ENCODE data around the gene INPP4A. TPM values are rescaled to one million over a fixed set of nuclear protein-coding genes. Genes with fewer than 3 reads are reported as not detected.
"Not testable (repeated sequence)": the region's sequence is repeated elsewhere in the genome, so short reads cannot be mapped to it uniquely, and the experiment has no call there.

The INPP4A gene
- total RNA-seq, 1 donor from 2014 or later, result 19.9 TPM

- intact Hi-C loops (cut with DNase I), result no loop called here
- no peak for DNase-seq (ENCODE audit: low spot score)
Observed at GRCh38 chr2:98588880-98589431, 144.3 kb downstream of the INPP4A start.

- intact Hi-C loops (cut with DNase I), result no loop called here
- DNase-seq (ENCODE audit: low spot score), result no peak
Observed at GRCh38 chr2:98589489-98589888, 144.8 kb downstream of the INPP4A start.

- no peak for DNase-seq (ENCODE audit: low spot score)
- intact Hi-C loops (cut with DNase I), result no loop called here
Observed at GRCh38 chr2:98592565-98592964, 147.9 kb downstream of the INPP4A start.

GRCh38 chr2:98594665-98595064 lies 150.0 kb downstream of the INPP4A start:
- intact Hi-C loops (cut with DNase I); DNase-seq (ENCODE audit: low spot score): not testable (repeated sequence)

GRCh38 chr2:98598781-98599428 lies 154.2 kb downstream of the INPP4A start:
- no peak for DNase-seq (ENCODE audit: low spot score)
- intact Hi-C loops (cut with DNase I), result no loop called here

GRCh38 chr2:98601532-98602132 lies 157.0 kb downstream of the INPP4A start:
- intact Hi-C loops (cut with DNase I), result loop anchor here (5.0 to 10.0 kb wide), 2 partner anchors 157 to 189 kb away; partner anchors contain the start of gene INPP4A
- no peak for DNase-seq (ENCODE audit: low spot score)

GRCh38 chr2:98604547-98604946 lies 159.9 kb downstream of the INPP4A start:
- no peak for DNase-seq (ENCODE audit: low spot score)
- intact Hi-C loops (cut with DNase I), result loop anchor here (5.0 to 10.0 kb wide), 2 partner anchors 160 to 192 kb away; partner anchors contain the start of gene INPP4A

- no peak for DNase-seq (ENCODE audit: low spot score)
- intact Hi-C loops (cut with DNase I), result loop anchor here (5.0 to 10.0 kb wide), 2 partner anchors 43 to 160 kb away; partner anchors contain the start of gene INPP4A
Observed at GRCh38 chr2:98605076-98605475, 160.4 kb downstream of the INPP4A start.

- no peak for DNase-seq (ENCODE audit: low spot score)
- intact Hi-C loops (cut with DNase I), result loop anchor here (5.0 to 10.0 kb wide), 2 partner anchors 44 to 162 kb away; partner anchors contain the start of gene INPP4A
Observed at GRCh38 chr2:98606431-98606830, 161.8 kb downstream of the INPP4A start.

- DNase-seq (ENCODE audit: low spot score), result no peak
- intact Hi-C loops (cut with DNase I), result loop anchor here (5.0 to 10.0 kb wide), 2 partner anchors 45 to 162 kb away; partner anchors contain the start of gene INPP4A
Observed at GRCh38 chr2:98607104-98607503, 162.4 kb downstream of the INPP4A start.

GRCh38 chr2:98607741-98608115 lies 163.1 kb downstream of the INPP4A start:
- DNase-seq (ENCODE audit: low spot score), result no peak
- intact Hi-C loops (cut with DNase I), result loop anchor here (5.0 to 10.0 kb wide), 2 partner anchors 45 to 163 kb away; partner anchors contain the start of gene INPP4A

- peak; percentile 95 for DNase-seq (ENCODE audit: low spot score)
Observed at GRCh38 chr2:98608116-98608961, 163.7 kb downstream of the INPP4A start, which contains the start of the genes COA5 and UNC50. Gene COA5 (minus strand): TSS chr2:98608512. CDS start chr2:98608405, 107 bp downstream. Gene UNC50 (plus strand): TSS chr2:98608589. CDS start chr2:98609760, 1,171 bp downstream.

GRCh38 chr2:98608962-98609604 lies 164.4 kb downstream of the INPP4A start:
- intact Hi-C loops (cut with DNase I), result loop anchor here (5.0 to 10.0 kb wide), 2 partner anchors 47 to 164 kb away; partner anchors contain the start of gene INPP4A
- no peak for DNase-seq (ENCODE audit: low spot score)

More at GRCh38 chr2:98608116-98608961, 163.7 kb downstream of the INPP4A start, which contains the start of the genes COA5 and UNC50:
- intact Hi-C loops (cut with DNase I), result loop anchor here (5.0 to 10.0 kb wide), 2 partner anchors 46 to 164 kb away; partner anchors contain the start of gene INPP4A

GRCh38 chr2:98614024-98614739 lies 169.5 kb downstream of the INPP4A start:
- intact Hi-C loops (cut with DNase I), result no loop called here
- DNase-seq (ENCODE audit: low spot score), result no peak

GRCh38 chr2:98615481-98615880 lies 170.8 kb downstream of the INPP4A start:
- intact Hi-C loops (cut with DNase I), result no loop called here
- DNase-seq (ENCODE audit: low spot score), result no peak

GRCh38 chr2:98617149-98617548 lies 172.5 kb downstream of the INPP4A start:
- intact Hi-C loops (cut with DNase I), result no loop called here
- DNase-seq (ENCODE audit: low spot score), result no peak

- intact Hi-C loops (cut with DNase I), result no loop called here
- DNase-seq (ENCODE audit: low spot score), result no peak
Observed at GRCh38 chr2:98623657-98624056, 179.0 kb downstream of the INPP4A start.

- intact Hi-C loops (cut with DNase I), result no loop called here
- DNase-seq (ENCODE audit: low spot score), result no peak
Observed at GRCh38 chr2:98632351-98632750, 187.7 kb downstream of the INPP4A start.
